HG03575 (cell line): ENCODE results near the gene CACNB4.

Experiments used
- ATAC-seq: cut with Tn5 transposase; IDR thresholded peaks from one replicate; pipeline ENCODE4 v1.9.1; 2021; ENCODE audit not compliant: unreplicated experiment, insufficient number of reproducible peaks, low FRiP score; ENCODE audit errors: extremely low read depth

Gene CACNB4

DNA sequence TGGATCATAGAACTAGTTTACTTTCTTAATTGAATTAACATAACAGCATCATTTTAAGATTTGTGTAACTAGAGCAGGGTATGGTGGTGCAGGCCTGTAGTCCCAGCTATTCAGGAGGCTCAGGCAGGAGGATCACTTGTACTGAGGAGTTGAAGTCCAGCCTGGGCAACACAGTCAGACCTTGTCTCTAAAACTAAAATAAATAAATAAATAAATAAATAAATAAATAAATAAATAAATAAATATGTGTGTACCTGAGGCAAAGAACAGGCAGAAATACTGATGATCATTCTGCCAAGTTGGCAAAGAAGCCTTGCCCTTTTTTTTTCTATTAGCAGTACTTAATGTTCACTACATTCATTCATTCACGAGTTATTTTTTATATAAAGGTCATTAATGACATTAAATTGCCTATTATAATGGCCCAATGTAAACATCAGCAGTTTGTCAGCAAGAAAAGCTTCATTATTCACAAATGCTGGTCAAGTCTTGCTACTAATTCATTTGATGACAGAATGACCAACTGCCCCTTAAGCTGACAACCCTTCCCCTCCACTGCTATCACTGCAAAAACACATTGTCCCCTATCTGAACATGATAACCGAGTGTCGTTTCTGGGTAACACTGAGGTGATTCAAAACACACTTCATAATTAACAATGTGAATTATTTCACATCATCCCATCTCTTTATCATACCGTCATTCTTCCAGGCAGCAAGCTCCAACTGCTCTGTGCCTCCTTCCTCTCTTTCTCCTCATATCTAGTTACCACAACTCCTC is 309.6 kb downstream of the CACNB4 start:
- ATAC-seq: no peak

DNA sequence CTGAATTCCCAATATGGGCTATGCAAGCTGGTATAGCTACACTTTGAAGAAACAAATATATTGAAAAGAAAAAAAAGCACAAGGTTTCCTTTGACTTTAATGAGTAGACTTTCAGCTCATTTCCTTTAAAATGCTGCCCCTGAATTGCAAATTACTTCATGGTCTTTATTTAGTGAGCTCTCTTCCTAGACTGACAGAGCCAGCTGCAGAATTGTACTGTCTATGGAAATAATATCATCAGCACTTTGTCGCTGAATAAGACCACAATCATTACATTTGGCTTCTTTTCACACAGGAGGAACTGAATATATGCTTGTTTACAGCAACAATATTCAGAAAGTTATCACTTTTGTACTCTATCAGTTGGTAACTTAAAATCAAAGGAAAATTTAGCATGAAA is 312.4 kb downstream of the CACNB4 start:
- no peak for ATAC-seq

DNA sequence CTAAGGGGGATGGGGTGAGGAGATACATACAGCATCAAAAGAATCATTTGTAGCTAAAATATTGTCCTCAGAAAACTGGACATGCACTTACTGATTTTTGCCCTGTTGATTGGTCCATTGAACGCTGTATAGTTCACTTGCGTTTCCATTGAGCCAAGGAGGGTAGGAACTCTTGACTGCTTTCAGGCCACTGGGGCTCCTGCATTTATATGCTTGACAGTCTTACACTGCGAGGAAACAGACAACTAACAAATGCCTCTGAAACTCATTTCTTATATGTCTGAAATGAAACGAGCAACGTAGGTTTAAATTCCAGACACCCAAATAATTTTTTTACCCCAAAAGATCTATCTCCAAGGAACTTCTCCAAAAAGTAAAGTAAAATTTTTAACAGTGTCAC is 312.8 kb downstream of the CACNB4 start:
- no peak for ATAC-seq

DNA sequence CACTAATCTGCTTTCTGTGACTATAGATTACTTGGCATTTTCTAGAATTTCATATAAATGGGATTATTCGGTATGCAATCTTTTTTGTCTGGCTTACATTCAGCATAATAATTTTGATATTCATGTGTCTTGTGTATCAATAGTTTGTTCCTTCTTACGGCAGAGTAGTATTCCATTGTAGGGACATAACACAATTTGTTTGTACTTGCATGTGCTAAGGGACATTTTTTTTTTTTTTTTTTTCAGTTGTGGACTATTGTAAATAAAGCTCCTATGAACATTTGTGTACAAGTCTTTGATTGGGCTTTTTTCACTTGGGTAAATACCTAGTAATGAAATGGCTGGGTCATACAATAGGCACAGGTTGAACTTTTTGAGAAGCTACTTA is 315.7 kb downstream of the CACNB4 start:
- no peak for ATAC-seq
